Ovary (tissue), 9 donors: Measurements from ENCODE around the gene FAS. TPM values are rescaled to one million over a fixed set of nuclear protein-coding genes. Genes with fewer than 3 reads are reported as not detected.

Source experiments
- DNase-seq, 5 donors: peaks; one replicate each; pipeline ENCODE4 v3.0.0-alpha.2; 2019 to 2020
- H3K27ac ChIP-seq, 2 donors: fragments of 200-600 bp; one replicate each; pipeline versions ENCODE4 v1.5.1 to v1.8.0; 2019 to 2022
- H3K27me3 ChIP-seq: fragments of 200-600 bp; one replicate; pipeline ENCODE4 v1.8.0; 2022
- H3K36me3 ChIP-seq: fragments of 200-600 bp; sonication (generic); one replicate; pipeline ENCODE4 v1.5.1; 2019
- H3K4me1 ChIP-seq: one replicate; pipeline ENCODE4 v1.8.1; 2013; ENCODE audit warnings: mild to moderate bottlenecking, moderate library complexity; ENCODE audit not compliant: insufficient read depth
- H3K4me3 ChIP-seq: fragments of 200-600 bp; sonication (generic); one replicate; pipeline ENCODE4 v1.5.1; 2017
- H3K9me3 ChIP-seq, 2 donors: fragments of 200-600 bp in 1 of 2; sonication (generic) in 1 of 2; one replicate each; pipeline versions ENCODE4 v1.5.1 to v1.8.1; 2013 to 2019; ENCODE audit warnings: mild to moderate bottlenecking in 1 of 2, moderate library complexity in 1 of 2
- EP300 ChIP-seq: sonication (generic); formaldehyde crosslinking; IDR thresholded peaks from one replicate; pipeline ENCODE4 v1.6.1; 2017; ENCODE audit warnings: antibody characterized with exemption
- POLR2A ChIP-seq: fragments of 450-650 bp; IDR thresholded peaks from one replicate; pipeline ENCODE4 v1.6.1; 2017; ENCODE audit warnings: antibody characterized with exemption, mild to moderate bottlenecking, moderate library complexity
- WGBS, 3 donors: extraction: QIAGEN DNeasy Blood & Tissue Kit in 1 of 3; methylation state at CpG; one replicate each; pipeline versions ENCODE4 v1.1.5 to v1.1.7; 2013 to 2017; 5-methylcytosine and 5-hydroxymethylcytosine counted together
- intact Hi-C, 4 donors: fragments of 100-400 bp; cut with DNase I; formaldehyde crosslinking; loops; one replicate each; pipeline versions ENCODE4 v1.11.0 to v1.15.1; 2022 to 2023
- polyA plus RNA-seq, 2 donors: library from polyadenylated mRNA; stranded (reverse); fragments of 200-250 nt in 1 of 2; fragments of 350-450 nt in 1 of 2; fragmentation: Illumina TruSeq in 1 of 2; extraction: RNeasy Lipid Tissue Mini Kit (QIAGEN cat#74804) in 1 of 2; gene quantifications; one replicate each; pipeline ENCODE4 v1.2.3, GENCODE V29; 2013 to 2014
- total RNA-seq, 7 donors: library from RNA; depleted of rRNA in 2 of 7; stranded (reverse); fragments of >200 nt in 2 of 7; fragmentation: NEBNext Ultra II Directional in 3 of 7; extraction: Animal tissue kit (Norgen Biotek cat#: 25700) in 3 of 7; gene quantifications; one replicate each; pipeline versions ENCODE4 v1.1.0 to v1.2.4, GENCODE V29; 2016 to 2023
- TF ChIP-seq, protein P1 (sequence below), 3 donors: fragments of 450-650 bp in 2 of 3; fragments of 200-600 bp in 1 of 3; IDR thresholded peaks; one replicate each; pipeline versions ENCODE4 v1.5.1 to v1.8.0; 2016 to 2022; ENCODE audit warnings: antibody characterized with exemption in 3 of 3, mild to moderate bottlenecking in 1 of 3
- donor health status: DM: no; HTN: no; CAD: no; lungs with moderate emphysema.
- donor health status: DM: no; HTN: no; CAD: no.
- donor health status: Bipolar disorder and iron deficiency.
- donor health status: DM: yes; HTN: yes; CAD: no.
- donor health status: DM: no; HTN: no; CAD: no.
- donor health status: DM: yes; HTN: yes; CAD: no.

The FAS gene
- total and polyA plus RNA-seq, 9 donors = 33.1 to 75.9 (median 43.5) TPM

DNA sequence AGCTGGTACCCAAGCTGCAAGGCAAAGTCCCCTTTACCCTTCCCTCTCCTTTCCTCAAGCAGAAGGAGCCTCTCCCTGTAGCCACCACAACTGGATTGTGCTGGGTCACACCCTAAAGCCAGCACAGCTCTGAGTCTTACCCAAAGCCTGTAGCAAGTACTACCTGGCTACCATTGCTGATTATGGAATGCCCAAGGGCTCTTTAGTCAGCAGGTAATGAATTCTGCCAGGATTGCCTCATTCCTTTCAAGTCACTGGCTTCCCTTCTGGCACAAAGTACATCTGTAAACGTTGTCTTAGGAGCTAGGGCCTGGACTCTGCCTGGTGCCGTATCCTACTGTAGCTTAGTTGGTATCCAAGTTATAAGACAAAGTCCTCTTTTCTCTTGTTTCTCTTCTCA, 52.0 kb downstream of the FAS start:
- Histone ChIP-seq H3K4me1 (no peaks in the 10 kb centered on the region), H3K27me3 (no peaks in the 10 kb centered on the region), H3K27ac (no peak overlapping the region), H3K36me3 (no peaks in the 10 kb centered on the region), H3K4me3 (no peak overlapping the region), H3K9me3 (no peaks in the 10 kb centered on the region)
- intact Hi-C loops = no loop called here
- DNase-seq = no peak
- TF ChIP-seq POLR2A (no peak), EP300 (no peak)
- TF ChIP-seq, protein P1, sequence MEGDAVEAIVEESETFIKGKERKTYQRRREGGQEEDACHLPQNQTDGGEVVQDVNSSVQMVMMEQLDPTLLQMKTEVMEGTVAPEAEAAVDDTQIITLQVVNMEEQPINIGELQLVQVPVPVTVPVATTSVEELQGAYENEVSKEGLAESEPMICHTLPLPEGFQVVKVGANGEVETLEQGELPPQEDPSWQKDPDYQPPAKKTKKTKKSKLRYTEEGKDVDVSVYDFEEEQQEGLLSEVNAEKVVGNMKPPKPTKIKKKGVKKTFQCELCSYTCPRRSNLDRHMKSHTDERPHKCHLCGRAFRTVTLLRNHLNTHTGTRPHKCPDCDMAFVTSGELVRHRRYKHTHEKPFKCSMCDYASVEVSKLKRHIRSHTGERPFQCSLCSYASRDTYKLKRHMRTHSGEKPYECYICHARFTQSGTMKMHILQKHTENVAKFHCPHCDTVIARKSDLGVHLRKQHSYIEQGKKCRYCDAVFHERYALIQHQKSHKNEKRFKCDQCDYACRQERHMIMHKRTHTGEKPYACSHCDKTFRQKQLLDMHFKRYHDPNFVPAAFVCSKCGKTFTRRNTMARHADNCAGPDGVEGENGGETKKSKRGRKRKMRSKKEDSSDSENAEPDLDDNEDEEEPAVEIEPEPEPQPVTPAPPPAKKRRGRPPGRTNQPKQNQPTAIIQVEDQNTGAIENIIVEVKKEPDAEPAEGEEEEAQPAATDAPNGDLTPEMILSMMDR (IDR thresholded peaks at IDR 0.05) = no peak
- 82 to 88% (median 85%) methylated on average over 2 of the region's 2 CpGs for WGBS, 3 donors

- Histone ChIP-seq H3K4me3 (no peak overlapping the region), H3K36me3 (no peaks in the 10 kb centered on the region), H3K4me1 (no peaks in the 10 kb centered on the region), H3K27ac (no peak overlapping the region), H3K9me3 (no peaks in the 10 kb centered on the region), H3K27me3 (no peaks in the 10 kb centered on the region)
- intact Hi-C loops = no loop called here
- no peak for DNase-seq
- 57 to 90% (median 78%) methylated on average over 4 of the region's 4 CpGs for WGBS, 3 donors
- TF ChIP-seq POLR2A (no peak), EP300 (no peak)
- TF ChIP-seq, protein P1 (IDR thresholded peaks at IDR 0.05) = no peak
Measured at GRCh38 chr10:89043052-89043451, 52.5 kb downstream of the FAS start.

DNA sequence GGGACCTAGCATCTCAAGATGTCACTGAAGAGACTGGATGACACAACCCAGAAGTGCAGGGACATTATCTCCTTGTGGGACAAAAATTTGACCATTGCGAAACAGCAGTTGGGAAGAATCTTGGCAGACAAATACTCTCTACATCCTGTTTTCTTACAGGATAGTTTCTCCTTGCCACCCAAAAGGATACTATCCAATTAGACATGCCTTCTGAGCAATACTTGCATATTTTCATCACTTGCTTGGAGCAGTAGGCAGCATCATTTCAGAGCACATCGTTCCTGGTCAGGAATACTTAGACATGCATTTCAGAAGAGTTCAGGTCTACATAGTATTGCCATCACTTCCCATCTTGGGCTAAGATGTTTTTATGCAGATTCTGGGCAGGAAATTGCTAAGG, 56.8 kb downstream of the FAS start:
- H3K4me3 ChIP-seq = no peak overlapping the region
- H3K27me3 ChIP-seq = no peaks in the 10 kb centered on the region
- TF ChIP-seq POLR2A = no peak
- TF ChIP-seq, protein P1 (IDR thresholded peaks at IDR 0.05) = no peak
- no peak for TF ChIP-seq EP300
- H3K9me3 ChIP-seq = no peaks in the 10 kb centered on the region
- no peaks in the 10 kb centered on the region for H3K36me3 ChIP-seq
- H3K27ac ChIP-seq = no peak overlapping the region
- intact Hi-C loops = no loop called here
- H3K4me1 ChIP-seq = no peaks in the 10 kb centered on the region
- WGBS, 3 donors = 90 to 95% (median 92%) methylated on average over 2 of the region's 2 CpGs
- no peak for DNase-seq

GRCh38 chr10:89051593-89051992, 61.0 kb downstream of the FAS start:
- Histone ChIP-seq H3K36me3 (no peaks in the 10 kb centered on the region), H3K4me3 (no peak overlapping the region), H3K4me1 (no peaks in the 10 kb centered on the region), H3K27ac (no peak overlapping the region), H3K27me3 (no peaks in the 10 kb centered on the region), H3K9me3 (no peaks in the 10 kb centered on the region)
- TF ChIP-seq, protein P1 (IDR thresholded peaks at IDR 0.05) = no peak
- TF ChIP-seq POLR2A (no peak), EP300 (no peak)
- intact Hi-C loops = no loop called here
- no peak for DNase-seq

GRCh38 chr10:89053555-89053954, 63.0 kb downstream of the FAS start:
- no peak for DNase-seq
- H3K36me3 ChIP-seq = no peaks in the 10 kb centered on the region
- H3K27ac ChIP-seq = no peak overlapping the region
- H3K27me3 ChIP-seq = no peaks in the 10 kb centered on the region
- TF ChIP-seq, protein P1 (IDR thresholded peaks at IDR 0.05) = no peak
- TF ChIP-seq EP300 = no peak
- TF ChIP-seq POLR2A = no peak
- no peak overlapping the region for H3K4me3 ChIP-seq
- H3K4me1 ChIP-seq = no peaks in the 10 kb centered on the region
- H3K9me3 ChIP-seq = no peaks in the 10 kb centered on the region
- intact Hi-C loops = no loop called here
- 54 to 67% (median 64%) methylated on average over 5 of the region's 5 CpGs for WGBS, 3 donors
